Measurements from ENCODE around the gene EML4.

GRCh38 chr2:42132966-42133641 lies 36.0 kb upstream of the EML4 start:
- TF ChIP-seq CTCF (conservative IDR thresholded peaks at IDR 0.05; ENCODE audit: low read length) (no peak), EZH2phosphoT487 (IDR thresholded peaks at IDR 0.05; ENCODE audit: borderline replicate concordance) (no peak)
